GM18520 (cell line): ENCODE results near the gene ARHGAP28.

Experiments used
- ATAC-seq: cut with Tn5 transposase; IDR thresholded peaks from one replicate; pipeline ENCODE4 v1.9.1; 2021; ENCODE audit not compliant: unreplicated experiment

ARHGAP28 gene

DNA sequence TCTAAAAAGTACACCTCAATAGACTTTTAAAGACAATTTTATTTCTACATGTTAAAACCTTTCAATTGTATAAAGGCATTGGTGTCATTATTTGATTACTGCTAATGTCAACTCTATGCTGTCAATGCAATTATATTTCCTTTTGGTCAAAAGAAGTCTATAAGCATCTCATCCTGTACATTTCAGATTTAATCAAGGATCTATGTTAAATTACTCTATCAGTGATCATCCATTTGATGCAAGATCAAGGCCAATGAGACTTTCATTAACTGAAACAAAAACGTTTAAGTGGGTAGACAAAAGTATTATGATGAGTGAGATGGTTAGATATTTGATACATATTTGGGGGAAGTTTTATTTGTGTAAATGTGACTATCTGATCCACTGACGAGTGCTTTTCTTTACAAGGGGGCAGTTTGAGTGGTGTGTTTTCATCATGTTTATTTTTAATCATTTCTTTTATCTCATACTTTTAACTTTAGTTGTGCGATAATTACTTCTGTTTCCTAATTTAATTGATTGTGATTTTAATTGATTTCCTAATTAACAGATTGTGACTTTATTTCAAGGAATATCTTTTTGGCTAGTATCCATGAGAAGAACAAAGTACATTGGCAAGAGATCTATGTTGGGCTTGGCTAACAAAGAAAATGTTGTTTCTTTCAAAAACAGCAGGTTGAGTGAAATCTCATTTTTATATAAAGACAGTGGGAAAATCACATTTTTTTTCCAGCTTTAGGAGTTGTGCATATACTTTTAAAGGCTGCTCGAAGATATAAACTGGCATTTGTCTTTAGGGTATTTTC, 1.1 kb downstream of the ARHGAP28 start:
- ATAC-seq: no peak

DNA sequence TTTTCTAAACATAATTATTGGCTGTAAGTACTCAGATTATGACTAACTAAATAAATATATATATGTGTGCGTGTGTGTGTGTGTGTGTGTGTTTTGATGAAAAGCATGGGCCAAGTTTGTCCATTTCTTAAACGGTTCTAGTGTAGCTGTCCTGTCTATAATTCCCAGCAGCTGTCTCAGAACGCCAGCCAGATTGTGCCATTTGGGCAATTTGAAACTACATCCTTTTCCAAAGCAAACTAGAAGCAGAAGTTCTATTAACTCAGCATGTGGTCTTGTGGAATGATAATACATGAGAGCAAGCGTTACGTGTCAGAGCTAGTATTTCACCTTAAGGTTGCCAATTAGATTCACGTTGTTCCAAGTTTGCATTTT, 1.7 kb downstream of the ARHGAP28 start:
- no peak for ATAC-seq

DNA sequence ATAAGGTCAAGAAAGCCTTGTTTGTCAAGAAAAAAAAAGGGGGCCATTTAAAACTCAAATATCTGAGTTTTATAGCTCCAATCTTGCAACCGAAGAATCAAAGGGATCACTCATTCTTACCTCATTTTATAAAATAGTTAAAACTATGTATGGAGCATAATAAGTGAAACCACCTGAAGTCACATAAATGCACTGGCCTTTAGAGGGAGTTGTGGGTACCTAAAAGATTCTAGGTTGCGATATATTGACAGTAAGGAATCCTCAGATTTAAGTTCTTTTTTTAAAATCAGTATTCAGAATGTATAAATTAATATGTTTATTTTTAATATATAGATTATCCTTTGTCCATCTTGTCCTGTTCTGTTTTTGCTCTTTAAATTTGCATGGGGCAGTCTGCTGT, 3.4 kb downstream of the ARHGAP28 start:
- no peak for ATAC-seq

DNA sequence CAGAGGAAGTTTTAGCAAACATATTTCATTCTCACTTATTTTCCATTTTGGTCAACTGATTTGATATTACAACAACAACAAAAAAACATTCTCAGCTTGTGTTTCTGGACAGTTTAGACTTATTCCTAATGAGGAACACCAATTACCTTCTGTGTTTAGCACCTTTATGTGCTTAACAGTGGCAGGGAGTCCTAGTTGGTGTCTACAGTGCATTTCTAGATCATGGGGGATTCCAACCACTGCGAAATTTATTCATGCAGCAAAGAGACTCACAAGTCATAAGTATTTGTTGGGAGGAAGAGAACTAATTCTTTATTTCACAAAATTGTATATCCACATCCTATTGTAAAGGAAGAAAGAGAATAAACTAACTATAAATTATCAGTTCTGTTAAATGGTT, 4.2 kb downstream of the ARHGAP28 start:
- no peak for ATAC-seq

DNA sequence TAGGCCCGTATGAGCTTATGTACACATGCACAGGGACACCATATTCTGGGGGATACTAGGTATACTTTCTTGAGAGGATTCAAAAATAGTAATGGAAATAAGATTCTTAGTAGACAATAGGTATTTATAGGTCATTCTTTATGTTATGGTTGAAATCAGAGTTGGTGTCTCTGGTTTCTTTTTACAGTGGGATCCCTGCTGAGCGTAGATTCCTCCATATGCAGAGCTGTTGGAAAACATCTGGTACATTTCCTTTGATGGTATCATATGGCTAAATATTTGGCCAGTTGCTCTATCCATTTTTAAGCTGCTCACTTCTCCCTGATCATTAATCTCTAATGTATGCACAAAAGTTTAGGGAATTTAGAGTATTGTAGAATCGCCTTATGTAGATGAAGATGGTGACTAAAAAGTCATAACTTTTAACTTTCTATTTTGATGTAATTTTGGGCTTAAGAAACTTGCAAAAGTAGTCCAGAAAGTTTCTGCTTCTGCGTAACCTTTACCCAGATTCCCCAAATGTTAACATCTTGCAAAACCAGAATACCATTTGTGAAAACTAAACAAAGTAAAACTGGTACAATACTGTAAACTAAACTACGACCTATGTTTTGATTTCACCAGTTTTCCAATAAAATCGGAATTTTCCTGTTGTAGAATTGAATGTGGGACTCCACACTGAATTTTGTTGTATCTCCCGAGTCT, 5.4 kb downstream of the ARHGAP28 start:
- no peak for ATAC-seq

DNA sequence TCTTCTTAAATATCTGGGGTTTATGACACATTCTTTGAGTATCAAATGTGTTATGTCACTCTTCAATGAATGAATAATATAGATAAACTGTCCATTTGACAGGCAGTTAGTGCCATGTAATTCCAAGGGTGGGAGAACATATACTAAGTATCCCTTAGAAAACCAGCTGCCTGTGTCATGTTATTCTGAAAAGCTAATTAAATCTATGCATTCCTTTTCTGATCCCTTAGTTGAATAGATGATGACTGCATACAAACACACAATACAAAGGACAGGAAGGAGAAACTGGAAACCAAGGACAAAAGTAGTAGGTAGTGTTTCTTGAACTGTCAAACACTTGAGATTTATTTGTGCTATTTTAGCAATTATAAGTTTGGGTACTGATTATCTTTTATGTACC, 8.3 kb downstream of the ARHGAP28 start:
- no peak for ATAC-seq

DNA sequence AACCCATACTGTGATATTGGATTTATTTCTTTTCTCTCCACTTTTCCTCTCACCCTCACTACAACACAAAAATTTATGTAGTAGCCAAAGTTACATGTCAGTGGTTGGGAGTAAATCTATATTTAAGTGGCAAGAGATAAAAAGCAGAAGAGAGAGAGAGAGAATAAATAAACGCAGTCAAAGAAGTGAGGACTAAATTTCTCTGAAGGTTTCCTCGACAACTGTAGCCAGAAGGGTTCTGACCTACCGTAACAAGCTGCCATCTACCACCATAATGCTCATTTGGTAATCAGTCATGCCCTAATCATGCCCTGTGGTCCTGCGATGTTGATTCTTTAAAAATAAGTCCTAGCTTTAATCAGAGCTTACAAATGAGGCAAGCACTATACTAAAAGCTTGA, 9.1 kb downstream of the ARHGAP28 start:
- no peak for ATAC-seq

DNA sequence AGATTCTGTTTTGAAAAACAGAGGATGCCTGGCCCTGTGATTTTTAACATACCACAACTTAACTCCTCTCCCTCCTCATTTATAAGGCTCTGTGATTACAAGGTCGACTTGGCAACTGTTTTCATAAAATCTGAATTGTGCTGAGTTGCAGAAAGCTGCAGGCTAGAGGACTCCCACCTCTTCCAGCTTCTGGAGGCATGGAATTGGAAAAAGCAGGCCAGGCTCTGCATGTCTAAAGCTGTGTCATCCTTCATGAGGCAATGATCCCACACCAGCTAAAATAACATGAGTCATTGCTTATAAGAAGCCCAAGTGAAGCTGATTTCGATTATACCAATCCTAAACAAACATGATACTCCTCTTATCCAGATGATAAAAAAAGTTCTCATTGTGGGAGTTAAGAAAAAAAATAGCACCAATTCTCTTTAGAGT, 11.7 kb downstream of the ARHGAP28 start:
- ATAC-seq: no peak

DNA sequence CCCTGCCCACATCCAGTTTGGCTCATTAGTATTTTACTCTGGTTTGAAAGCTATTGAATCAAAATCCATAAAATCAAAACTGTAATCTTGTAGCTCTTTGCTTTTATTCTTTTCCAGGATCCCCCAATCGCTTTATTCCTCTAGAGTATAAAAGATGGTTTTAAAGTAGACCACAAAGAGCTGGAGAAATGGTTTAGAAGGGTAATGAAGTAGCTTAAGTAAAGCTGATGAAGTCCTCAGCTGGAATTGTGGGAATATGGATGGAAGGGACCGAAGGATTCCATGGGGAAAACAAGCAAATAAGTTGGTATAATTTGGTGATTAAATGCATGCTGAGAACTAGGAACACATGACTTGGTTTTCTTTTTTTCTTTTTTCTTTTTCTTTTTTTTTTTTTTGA, 12.3 kb downstream of the ARHGAP28 start:
- ATAC-seq: no peak

DNA sequence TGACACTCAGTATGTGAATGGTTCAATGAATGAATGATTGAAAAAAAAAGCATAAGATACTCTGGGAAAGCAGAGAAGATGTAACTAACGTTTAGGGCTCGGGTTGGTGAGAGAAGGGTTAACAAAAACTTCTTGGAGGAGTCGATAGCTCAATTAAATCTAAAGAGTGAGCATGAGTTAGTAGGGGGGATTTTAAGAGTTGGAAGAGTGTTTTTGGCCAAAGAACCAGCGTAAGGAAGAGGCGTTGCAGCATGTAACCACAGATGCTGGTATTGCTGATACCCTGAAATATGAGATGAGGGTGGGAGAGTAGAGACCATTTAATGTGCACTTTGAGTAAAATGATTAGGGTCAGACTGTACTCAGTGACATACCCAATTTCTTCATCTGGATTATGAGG, 14.5 kb downstream of the ARHGAP28 start:
- no peak for ATAC-seq

DNA sequence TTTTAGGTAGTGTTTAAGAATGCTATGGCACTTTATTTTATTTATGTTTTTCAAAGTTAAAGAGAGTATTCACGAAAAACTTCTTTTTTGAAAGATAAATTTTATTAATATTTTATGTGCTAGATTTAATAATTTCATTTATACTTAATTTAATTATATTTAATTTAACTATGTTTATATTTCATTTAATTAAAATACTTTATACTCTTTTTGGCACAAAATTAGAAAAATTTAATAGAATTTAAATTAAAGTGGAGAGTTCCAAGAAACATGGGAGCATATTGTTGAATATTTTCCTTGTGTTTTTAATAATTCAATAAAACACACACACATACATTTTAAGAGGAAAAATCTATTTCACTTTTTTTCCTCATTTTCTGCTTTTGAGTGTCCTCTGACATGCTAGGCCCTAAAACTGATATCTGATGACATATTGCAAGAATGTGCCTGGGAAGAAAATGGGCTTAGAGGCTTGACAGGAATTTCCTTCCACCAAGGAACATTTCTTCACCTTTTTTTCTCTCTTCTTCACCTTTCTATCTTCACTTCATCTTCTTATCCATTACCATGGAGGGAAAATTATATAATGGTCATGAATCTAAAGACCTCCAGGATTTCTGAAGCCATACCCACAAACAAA, 15.4 kb downstream of the ARHGAP28 start:
- no peak for ATAC-seq

DNA sequence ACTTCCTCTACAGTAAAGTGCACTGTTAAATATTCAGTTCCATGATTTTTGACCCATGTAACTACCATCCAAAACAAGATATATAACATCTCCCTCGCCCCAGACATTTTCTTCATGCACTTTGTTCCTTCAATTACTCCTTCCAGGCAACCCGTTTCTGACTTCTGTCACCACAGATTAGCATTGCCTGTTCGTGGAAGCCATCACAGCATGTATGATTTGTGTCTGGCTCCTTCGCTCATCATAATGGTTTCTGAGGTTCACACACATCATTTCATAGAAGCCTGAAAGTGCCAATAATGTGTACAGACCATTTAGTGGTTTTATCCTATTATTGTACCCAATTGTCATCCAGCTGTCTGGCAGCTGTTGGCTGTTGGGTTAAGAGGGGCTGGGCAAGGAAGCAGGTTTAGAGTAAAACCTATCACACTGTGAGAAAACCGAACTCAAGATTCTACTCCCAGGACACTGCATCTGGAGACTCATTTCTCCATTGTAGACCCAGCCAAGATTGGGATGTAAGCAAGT, 16.1 kb downstream of the ARHGAP28 start:
- no peak for ATAC-seq

DNA sequence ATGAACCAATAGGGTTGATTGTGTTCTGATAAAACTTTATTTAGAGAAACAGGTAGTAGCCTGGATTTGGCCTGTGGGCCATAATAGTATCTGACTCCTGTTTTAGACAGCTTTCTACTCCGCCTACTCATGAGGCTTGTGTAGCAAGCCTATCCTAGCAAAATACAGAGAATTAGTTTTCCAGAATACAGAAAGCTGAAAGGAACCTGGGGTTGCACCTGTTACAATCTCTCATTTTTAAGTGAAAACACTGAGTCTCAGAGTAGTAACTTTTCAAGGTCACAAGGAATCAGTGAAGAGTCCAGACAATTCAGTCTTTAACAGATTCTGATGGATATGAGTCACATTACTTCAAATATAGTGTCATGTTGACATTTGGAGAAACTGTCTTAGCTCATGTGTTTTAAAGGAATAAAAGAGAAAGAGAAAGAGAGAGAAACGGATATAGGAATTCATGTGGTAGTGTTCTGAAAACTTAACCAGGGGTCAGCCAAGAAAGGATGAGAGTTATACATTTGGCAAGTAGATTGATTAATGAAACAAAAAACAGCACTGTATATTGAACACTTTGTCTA, 17.0 kb downstream of the ARHGAP28 start:
- no peak for ATAC-seq

DNA sequence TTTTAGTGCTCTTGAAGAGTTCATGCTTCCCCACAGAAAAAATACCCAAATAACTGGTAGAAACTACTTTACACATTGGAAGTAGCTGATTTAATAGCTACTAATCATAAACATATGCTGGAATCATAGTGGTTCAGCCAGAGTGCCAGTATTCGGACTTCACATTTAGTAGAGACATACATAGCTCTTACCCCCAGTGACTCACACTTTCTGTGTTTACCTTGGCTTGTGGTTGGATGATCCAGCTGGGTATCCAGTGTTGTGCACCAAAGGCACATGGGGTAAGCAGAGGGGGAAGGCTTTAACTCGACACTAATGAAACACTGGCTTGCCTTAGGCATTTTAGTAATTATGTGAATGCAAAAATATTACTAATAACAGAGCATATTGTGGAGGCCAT, 18.1 kb downstream of the ARHGAP28 start:
- ATAC-seq: no peak

DNA sequence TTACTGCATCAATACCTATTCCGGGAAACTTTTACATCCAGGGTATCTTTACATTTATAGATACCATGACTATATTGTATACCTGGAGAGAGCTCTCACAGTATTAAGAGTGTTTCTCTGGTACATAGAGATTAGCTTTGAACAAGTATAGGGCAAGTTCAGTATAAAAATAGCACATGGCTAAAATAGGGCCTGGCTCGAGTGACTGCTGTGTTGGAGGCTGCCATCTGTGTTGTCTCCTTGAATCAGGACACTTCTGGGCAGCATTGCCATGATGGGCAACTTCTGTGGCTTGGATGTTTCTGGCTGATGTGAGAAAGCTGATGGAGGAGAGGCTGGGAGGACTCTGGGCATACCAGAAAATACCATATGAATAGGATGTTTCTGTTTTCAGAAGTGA, 18.7 kb downstream of the ARHGAP28 start:
- ATAC-seq: no peak

DNA sequence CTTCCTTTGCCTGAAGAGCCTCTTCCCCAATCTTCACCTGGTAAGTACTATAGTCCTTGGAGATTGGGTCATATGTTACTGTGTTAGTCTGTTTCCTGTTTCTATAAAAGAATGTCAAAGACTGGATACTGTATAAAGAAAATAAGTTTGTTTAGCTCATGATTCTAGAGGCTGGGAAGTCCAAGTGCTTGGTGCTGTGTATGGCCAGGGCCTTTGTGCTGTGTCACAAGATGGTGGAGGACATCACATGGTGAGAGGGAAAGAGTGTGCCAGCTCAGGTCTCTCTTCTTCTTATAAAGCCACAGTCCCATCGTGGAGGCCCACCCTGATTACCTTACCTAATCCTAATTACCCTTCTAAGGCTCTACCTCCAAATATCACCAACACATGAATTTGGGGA, 20.9 kb downstream of the ARHGAP28 start:
- no peak for ATAC-seq

DNA sequence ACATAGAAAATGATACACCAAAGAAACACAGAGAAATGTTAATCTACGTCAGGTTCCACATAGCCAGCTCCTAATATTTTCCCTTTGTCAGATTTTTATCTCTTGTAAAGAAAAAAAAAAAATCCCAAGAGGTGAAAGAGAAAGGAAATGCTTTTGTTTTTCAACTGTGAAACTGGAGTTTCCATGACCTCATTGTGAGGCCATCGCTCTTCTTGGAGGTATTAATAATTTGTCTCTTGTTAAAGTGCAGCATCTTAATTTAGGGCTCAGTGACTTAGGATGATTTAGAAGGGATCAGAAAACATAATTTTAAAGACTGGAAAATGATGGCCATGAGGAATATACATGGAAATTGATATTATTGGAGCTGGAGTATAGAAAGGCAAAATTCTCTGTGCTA, 21.7 kb downstream of the ARHGAP28 start:
- ATAC-seq: no peak

DNA sequence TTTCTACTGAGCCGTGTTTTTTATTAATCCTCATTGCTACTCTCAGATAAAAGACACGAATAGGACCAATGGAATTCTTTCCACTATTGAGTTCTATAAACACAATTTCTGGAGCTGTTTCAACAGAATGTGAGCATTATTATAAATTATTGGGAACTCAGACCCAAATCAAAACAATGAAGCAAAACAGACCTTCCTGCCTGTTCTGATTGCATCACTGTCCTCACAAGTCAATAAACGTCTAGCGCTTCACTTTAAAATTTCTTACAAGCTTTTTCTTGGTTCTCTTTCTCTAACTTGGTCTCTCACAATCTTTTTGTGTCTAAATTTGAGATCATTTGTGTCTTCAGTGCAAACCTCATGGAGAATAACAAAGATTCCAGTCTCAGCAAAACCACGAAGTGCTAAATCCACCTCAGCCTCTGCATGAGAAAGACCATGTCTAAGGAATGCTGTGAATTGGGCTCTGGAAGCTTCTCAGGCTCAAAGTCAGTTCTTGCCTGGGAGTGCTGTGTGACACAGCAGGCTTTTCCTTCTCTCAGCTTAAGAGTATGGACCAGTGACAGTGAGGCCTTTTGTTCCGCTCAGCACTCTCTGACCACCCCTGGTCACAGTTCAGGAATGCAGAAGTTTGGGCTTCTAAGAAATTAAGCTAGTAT, 22.8 kb downstream of the ARHGAP28 start:
- ATAC-seq: no peak

DNA sequence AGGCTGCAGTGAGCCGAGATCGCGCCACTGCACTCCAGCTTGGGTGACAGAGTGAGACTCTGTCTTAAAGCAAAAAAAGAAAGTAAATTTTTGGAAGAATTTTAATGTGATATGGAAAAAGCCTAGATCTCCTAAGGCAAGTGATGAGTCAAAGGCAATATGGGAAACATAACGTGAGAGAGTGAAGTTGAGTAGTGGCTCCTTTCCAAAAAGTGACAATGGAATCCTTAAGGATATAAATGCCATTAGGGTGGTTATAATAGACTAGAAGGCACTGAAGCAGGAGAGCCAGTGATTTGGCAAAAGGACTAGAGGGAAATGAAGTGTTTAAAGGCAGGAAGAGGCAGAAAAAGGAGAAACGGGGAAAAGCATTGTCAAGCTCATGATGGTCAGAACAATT, 25.6 kb downstream of the ARHGAP28 start:
- ATAC-seq: no peak

DNA sequence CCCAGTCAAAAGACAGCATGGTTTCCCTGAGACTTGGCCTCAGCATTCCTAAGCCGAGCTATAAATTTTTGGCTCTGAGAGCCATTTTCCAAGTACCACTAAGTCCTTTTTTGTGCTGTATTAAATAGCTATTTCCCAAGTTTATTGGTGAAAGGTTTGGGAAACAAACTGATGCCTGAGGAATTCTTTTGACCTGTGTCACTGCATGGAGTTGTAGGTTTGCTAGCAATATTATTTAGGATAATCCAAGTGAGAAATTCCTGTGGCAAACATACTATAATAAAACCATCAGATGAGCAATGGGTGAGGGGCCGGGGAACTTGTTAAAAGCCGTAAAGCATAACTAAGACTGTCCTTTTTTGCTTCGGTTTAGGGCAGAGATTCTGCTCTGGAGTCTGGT, 28.4 kb downstream of the ARHGAP28 start:
- ATAC-seq: no peak

DNA sequence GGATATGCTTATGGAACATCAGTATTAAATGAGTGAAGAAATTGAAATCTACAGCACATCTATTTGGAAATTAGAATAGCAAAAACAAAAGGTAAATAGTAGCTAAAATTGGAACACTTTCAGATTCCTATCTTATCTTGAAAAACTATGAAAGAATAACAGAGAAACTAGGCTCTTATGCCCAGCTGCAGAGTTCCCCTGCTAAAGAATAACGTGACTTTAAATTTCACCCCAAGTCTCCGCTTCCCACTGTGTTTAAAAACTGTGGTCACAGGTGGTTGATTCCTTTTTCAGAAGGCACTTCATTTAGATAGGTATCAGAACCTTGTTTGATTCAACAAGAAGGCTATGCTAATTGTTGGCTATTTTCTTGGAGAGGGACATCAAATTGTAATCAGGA, 30.1 kb downstream of the ARHGAP28 start:
- no peak for ATAC-seq
